Neural progenitor cell (in vitro differentiated cells): ENCODE data around the gene AKT1.

Experiments used
- EZH2 ChIP-seq: fragments of 200-600 bp; sonication (generic); IDR thresholded peaks from 2 replicates; pipeline ENCODE4 v1.6.1; 2017; ENCODE audit warnings: antibody characterized with exemption, mild to moderate bottlenecking, moderate library complexity
- EZH2phosphoT487 ChIP-seq: fragments of 200-600 bp; sonication (generic); IDR thresholded peaks from 2 replicates; pipeline ENCODE4 v1.6.1; 2017; ENCODE audit warnings: antibody characterized with exemption
- TF ChIP-seq, protein P1 (sequence below): fragments of 200-600 bp; sonication (generic); IDR thresholded peaks from 2 replicates; pipeline ENCODE4 v1.5.1; 2017; ENCODE audit warnings: antibody characterized with exemption, mild to moderate bottlenecking

DNA sequence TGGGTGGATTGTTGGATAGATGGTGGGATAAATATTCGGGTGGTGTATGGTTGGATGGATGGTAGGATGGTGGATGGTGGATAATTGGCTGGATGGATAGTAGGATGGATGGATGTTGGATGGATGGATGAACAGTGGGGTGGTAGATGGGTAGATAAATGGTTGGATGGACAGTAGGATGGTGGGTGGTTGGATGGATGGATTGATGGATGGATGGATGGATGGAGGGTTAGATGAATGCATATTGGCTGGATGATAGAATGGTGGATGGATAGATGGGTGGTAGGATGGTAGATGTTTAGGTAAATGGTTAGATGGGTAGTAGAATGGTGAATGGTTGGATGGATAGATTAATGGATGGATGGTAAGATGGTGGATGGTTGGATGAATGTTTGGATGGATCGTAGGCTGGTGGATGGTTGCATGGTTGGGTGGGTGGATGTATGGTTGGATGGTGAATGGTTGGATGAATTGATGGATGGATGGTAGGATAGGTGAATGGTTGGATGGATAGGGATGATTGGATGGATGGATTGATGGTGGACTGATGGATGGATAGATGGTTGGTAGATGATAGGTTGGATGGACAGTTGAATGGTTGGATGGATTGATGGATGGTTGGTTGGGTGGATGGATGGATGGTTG lies 28.9 kb upstream of the AKT1 start:
- TF ChIP-seq, protein P1, sequence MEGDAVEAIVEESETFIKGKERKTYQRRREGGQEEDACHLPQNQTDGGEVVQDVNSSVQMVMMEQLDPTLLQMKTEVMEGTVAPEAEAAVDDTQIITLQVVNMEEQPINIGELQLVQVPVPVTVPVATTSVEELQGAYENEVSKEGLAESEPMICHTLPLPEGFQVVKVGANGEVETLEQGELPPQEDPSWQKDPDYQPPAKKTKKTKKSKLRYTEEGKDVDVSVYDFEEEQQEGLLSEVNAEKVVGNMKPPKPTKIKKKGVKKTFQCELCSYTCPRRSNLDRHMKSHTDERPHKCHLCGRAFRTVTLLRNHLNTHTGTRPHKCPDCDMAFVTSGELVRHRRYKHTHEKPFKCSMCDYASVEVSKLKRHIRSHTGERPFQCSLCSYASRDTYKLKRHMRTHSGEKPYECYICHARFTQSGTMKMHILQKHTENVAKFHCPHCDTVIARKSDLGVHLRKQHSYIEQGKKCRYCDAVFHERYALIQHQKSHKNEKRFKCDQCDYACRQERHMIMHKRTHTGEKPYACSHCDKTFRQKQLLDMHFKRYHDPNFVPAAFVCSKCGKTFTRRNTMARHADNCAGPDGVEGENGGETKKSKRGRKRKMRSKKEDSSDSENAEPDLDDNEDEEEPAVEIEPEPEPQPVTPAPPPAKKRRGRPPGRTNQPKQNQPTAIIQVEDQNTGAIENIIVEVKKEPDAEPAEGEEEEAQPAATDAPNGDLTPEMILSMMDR = no peak
- no peak for TF ChIP-seq EZH2phosphoT487
- TF ChIP-seq EZH2 = no peak
